B cell (primary cell): ENCODE measurements around the gene SPSB3.

ENCODE experiments used
- CTCF ChIP-seq: fragments of 200-600 bp; IDR thresholded peaks from one replicate; pipeline ENCODE4 v1.8.0; 2022; ENCODE audit warnings: antibody characterized with exemption, mild to moderate bottlenecking
- EZH2 ChIP-seq: IDR thresholded peaks from 2 replicates; pipeline ENCODE4 v1.6.1; 2012; ENCODE audit warnings: borderline replicate concordance, low read depth, mild to moderate bottlenecking, moderate library complexity, low read length; ENCODE audit not compliant: insufficient read depth, poor library complexity, severe bottlenecking

DNA sequence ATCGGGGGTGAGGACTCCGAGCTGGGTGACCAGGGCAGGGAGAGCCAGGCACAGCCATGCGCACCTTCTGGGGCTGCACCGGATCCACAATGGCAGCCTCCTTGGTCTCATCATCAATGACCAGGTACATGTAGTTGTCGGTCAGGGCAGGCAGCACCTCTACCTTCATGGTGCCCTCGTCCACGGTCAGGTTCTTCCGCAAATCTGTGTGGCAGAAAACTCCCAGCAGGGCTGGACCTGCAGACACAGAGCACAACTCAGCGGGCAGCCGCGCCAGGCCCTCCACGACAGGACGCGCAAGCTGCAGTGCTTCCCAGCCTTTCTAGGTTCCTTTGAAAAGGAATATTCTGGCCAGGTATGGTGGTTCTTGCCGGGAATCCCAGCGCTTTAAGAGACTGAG, 40.4 kb upstream of the SPSB3 start:
- TF ChIP-seq CTCF (no peak), EZH2 (no peak)
